ENCODE measurements around the gene SETD7. TPM values are rescaled to one million over a fixed set of nuclear protein-coding genes. Genes with fewer than 3 reads are reported as not detected.

Gene SETD7
- total and polyA plus RNA-seq, 2 experiments from 2014 or later, result 1.1 to 4.2 TPM

DNA sequence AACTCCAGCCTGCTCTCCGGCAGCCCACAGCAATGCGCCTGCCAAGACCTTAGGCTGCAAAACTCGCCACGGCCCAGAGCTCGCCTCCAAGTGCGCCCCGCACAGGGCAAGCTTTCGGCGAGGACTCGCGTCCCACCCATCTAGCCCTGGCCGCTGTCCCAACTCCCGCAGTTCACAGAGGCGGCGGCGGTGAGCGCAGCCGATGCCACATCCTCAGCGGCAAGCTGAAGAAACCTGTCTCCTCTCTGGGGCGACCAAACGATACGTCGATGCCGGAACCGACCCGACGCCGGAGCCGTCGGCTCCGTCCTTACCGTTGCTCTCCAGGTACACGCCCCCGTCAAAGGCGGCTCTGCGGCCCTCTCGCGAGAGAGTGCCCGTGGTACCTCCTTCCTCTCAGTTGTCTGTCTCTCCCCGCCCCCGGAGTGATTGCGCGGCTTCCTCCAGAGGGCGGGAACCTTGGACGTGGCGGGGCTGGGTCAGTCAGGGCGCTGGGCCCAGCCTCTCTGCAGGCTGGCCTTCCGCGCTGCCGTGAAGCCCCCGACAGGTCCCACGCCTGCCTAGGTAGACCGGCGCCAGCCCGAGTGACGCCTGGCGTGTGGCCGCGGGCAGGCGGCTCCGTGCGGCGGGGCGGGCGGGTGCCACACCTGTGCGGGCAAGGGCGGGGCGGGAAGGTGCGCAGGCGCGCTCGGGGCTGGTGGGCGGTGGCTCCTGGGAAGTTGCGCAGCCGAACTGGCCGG, 102.5 kb downstream of the SETD7 start:
- Histone ChIP-seq H3K27me3 (ENCODE audit: insufficient read depth) (no peaks in the 10 kb centered on the region), H3K4me1 (ENCODE audit: insufficient read depth) (peaks cover 41% of the 10 kb centered on the region), H2AFZ (peak overlapping the region; percentile 12), H4K20me1 (replicated peaks; ENCODE audit: insufficient read depth) (peaks cover 8% of the 10 kb centered on the region; the same call in 1 of the 2 replicates), H3K36me3 (ENCODE audit: insufficient read depth) (no peaks in the 10 kb centered on the region), H3K27ac (ENCODE audit: low read depth) (peak overlapping the region; percentile 97), H3F3A (replicated peaks; ENCODE audit: low read depth) (peaks cover 7% of the 10 kb centered on the region), H3K4me3 (peak overlapping the region; percentile 95), H3K79me2 (replicated peaks; ENCODE audit: insufficient read depth) (peaks cover 56% of the 10 kb centered on the region), H3K9me2 (ENCODE audit: insufficient read depth) (no peaks in the 10 kb centered on the region), H3K4me2 (peak overlapping the region; percentile 81)
- H3K36me3 Mint-ChIP-seq (ENCODE audit: low read depth), result peaks cover 16% of the 10 kb centered on the region; the same call in 2 of the 3 replicates
- peaks cover 10% of the 10 kb centered on the region for H3K27me3 Mint-ChIP-seq (ENCODE audit: insufficient read depth, low read depth, poor library complexity)
- peak overlapping the region; percentile 98 for H3K27ac Mint-ChIP-seq
- peak; percentile 89 for ATAC-seq
- no peaks in the 10 kb centered on the region for H3K9me3 Mint-ChIP-seq
- H3K4me3 Mint-ChIP-seq, result peak overlapping the region; percentile 96
- H3K4me1 Mint-ChIP-seq, result peaks cover 45% of the 10 kb centered on the region
- DNase-seq (ENCODE audit: low spot score), result peak; percentile 98
- TF ChIP-seq EZH2phosphoT487 (IDR thresholded peaks at IDR 0.05; ENCODE audit: unreplicated experiment), result no peak
- peak; percentile 92 for TF ChIP-seq POLR2AphosphoS5 (IDR thresholded peaks at IDR 0.05; ENCODE audit: low read depth)
- TF ChIP-seq ZNF114 (CRISPR knock-in tag; IDR thresholded peaks at IDR 0.05), result 0 out of 2 replicates have a peak, but pooled peaks have one; percentile 22
- TF ChIP-seq CREB1 (CRISPR knock-in tag; IDR thresholded peaks at IDR 0.05; ENCODE audit: low read depth), result peak; percentile 31; the same call in 1 of the 2 replicates

DNA sequence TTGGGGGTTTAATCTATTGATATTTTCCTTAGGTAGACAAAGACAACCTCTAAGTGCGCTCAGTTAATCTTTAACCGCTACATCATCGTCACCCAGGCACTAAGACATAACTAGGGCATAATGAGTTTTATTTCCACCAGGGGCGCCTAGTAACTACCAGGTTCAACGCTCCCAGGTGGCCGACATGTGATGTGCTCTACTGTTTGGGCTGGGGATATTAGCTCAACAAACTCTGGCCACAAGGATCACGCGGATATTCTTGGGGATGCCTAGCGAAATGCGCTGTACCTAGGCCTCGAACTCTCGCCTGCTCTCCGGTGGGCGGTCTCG, 103.0 kb downstream of the SETD7 start:
- TF ChIP-seq, protein P1, sequence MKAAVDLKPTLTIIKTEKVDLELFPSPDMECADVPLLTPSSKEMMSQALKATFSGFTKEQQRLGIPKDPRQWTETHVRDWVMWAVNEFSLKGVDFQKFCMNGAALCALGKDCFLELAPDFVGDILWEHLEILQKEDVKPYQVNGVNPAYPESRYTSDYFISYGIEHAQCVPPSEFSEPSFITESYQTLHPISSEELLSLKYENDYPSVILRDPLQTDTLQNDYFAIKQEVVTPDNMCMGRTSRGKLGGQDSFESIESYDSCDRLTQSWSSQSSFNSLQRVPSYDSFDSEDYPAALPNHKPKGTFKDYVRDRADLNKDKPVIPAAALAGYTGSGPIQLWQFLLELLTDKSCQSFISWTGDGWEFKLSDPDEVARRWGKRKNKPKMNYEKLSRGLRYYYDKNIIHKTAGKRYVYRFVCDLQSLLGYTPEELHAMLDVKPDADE (IDR thresholded peaks at IDR 0.05), result no peak
- TF ChIP-seq, protein P2, sequence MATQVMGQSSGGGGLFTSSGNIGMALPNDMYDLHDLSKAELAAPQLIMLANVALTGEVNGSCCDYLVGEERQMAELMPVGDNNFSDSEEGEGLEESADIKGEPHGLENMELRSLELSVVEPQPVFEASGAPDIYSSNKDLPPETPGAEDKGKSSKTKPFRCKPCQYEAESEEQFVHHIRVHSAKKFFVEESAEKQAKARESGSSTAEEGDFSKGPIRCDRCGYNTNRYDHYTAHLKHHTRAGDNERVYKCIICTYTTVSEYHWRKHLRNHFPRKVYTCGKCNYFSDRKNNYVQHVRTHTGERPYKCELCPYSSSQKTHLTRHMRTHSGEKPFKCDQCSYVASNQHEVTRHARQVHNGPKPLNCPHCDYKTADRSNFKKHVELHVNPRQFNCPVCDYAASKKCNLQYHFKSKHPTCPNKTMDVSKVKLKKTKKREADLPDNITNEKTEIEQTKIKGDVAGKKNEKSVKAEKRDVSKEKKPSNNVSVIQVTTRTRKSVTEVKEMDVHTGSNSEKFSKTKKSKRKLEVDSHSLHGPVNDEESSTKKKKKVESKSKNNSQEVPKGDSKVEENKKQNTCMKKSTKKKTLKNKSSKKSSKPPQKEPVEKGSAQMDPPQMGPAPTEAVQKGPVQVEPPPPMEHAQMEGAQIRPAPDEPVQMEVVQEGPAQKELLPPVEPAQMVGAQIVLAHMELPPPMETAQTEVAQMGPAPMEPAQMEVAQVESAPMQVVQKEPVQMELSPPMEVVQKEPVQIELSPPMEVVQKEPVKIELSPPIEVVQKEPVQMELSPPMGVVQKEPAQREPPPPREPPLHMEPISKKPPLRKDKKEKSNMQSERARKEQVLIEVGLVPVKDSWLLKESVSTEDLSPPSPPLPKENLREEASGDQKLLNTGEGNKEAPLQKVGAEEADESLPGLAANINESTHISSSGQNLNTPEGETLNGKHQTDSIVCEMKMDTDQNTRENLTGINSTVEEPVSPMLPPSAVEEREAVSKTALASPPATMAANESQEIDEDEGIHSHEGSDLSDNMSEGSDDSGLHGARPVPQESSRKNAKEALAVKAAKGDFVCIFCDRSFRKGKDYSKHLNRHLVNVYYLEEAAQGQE (IDR thresholded peaks at IDR 0.05; ENCODE audit: unreplicated experiment), result no peak
- no peak for TF ChIP-seq JUNB (IDR thresholded peaks at IDR 0.05; ENCODE audit: unreplicated experiment)
- no peak for TF ChIP-seq ZNF331 (CRISPR knock-in tag; IDR thresholded peaks at IDR 0.05; ENCODE audit: low read depth)
- no peak for TF ChIP-seq ZNF114 (CRISPR knock-in tag; IDR thresholded peaks at IDR 0.05)
- TF ChIP-seq, protein P3, sequence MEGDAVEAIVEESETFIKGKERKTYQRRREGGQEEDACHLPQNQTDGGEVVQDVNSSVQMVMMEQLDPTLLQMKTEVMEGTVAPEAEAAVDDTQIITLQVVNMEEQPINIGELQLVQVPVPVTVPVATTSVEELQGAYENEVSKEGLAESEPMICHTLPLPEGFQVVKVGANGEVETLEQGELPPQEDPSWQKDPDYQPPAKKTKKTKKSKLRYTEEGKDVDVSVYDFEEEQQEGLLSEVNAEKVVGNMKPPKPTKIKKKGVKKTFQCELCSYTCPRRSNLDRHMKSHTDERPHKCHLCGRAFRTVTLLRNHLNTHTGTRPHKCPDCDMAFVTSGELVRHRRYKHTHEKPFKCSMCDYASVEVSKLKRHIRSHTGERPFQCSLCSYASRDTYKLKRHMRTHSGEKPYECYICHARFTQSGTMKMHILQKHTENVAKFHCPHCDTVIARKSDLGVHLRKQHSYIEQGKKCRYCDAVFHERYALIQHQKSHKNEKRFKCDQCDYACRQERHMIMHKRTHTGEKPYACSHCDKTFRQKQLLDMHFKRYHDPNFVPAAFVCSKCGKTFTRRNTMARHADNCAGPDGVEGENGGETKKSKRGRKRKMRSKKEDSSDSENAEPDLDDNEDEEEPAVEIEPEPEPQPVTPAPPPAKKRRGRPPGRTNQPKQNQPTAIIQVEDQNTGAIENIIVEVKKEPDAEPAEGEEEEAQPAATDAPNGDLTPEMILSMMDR (conservative IDR thresholded peaks at IDR 0.05; ENCODE audit: low read depth in 2 of 2), result peak; percentile 28 to 58; a peak in 3 of 4 replicates
- TF ChIP-seq NANOG (IDR thresholded peaks at IDR 0.05; ENCODE audit: borderline replicate concordance), result no peak
- DNase-seq (ENCODE audit: low spot score), result peak; percentile 83
- no peaks in the 10 kb centered on the region for H3K9me2 ChIP-seq (ENCODE audit: insufficient read depth)
- H3K4me3 ChIP-seq, result peak overlapping the region; percentile 95
- peak overlapping the region; percentile 81 for H3K4me2 ChIP-seq
- H3K27me3 Mint-ChIP-seq (ENCODE audit: insufficient read depth, low read depth, poor library complexity), result peaks cover 10% of the 10 kb centered on the region
- H4K20me1 ChIP-seq (replicated peaks; ENCODE audit: insufficient read depth), result peaks cover 8% of the 10 kb centered on the region; the same call in 1 of the 2 replicates
- H3F3A ChIP-seq (replicated peaks; ENCODE audit: low read depth), result peaks cover 7% of the 10 kb centered on the region
- H3K4me1 Mint-ChIP-seq, result peaks cover 40% of the 10 kb centered on the region
- H3K4me3 Mint-ChIP-seq, result peak overlapping the region; percentile 96
- peaks cover 18% of the 10 kb centered on the region for H3K36me3 Mint-ChIP-seq (ENCODE audit: low read depth)
- peak overlapping the region; percentile 12 for H2AFZ ChIP-seq
- H3K27me3 ChIP-seq (ENCODE audit: insufficient read depth), result no peaks in the 10 kb centered on the region
- H3K27ac Mint-ChIP-seq, result peak overlapping the region; percentile 98
- peak; percentile 46 for ATAC-seq
- no peaks in the 10 kb centered on the region for H3K36me3 ChIP-seq (ENCODE audit: insufficient read depth)
- peak overlapping the region; percentile 97 for H3K27ac ChIP-seq (ENCODE audit: low read depth)
- H3K4me1 ChIP-seq (ENCODE audit: insufficient read depth), result peaks cover 41% of the 10 kb centered on the region
- no peaks in the 10 kb centered on the region for H3K9me3 Mint-ChIP-seq
- H3K79me2 ChIP-seq (replicated peaks; ENCODE audit: insufficient read depth), result peaks cover 50% of the 10 kb centered on the region
